Loucy (cell line): ENCODE measurements around the gene BCAS3.

Source experiments
- H2AFZ ChIP-seq: fragments of 200-600 bp; sonication (generic); 2 replicates; pipeline ENCODE4 v1.6.0; 2016; ENCODE audit warnings: antibody characterized with exemption, mild to moderate bottlenecking, low read length, moderate library complexity
- H3F3A ChIP-seq: fragments of 200-600 bp; 2 replicates; pipeline ENCODE4 v1.6.0; 2016; ENCODE audit warnings: antibody characterized with exemption, low read depth, mild to moderate bottlenecking
- H3K27me3 ChIP-seq: fragments of 200-600 bp; sonication (generic); 2 replicates; pipeline ENCODE4 v1.6.1; 2014; ENCODE audit warnings: low read length, mild to moderate bottlenecking; ENCODE audit not compliant: insufficient read depth, poor library complexity, severe bottlenecking
- H3K36me3 ChIP-seq: fragments of 200-600 bp; sonication (generic); 2 replicates; pipeline ENCODE4 v1.6.1; 2016; ENCODE audit warnings: low read length; ENCODE audit not compliant: insufficient read depth
- H3K4me1 ChIP-seq: fragments of 200-600 bp; sonication (generic); 2 replicates; pipeline ENCODE4 v1.5.1; 2014; ENCODE audit warnings: low read length, mild to moderate bottlenecking; ENCODE audit not compliant: insufficient read depth, poor library complexity, severe bottlenecking
- H3K4me2 ChIP-seq: fragments of 200-600 bp; sonication (generic); 2 replicates; pipeline ENCODE4 v1.6.0; 2014; ENCODE audit warnings: antibody characterized with exemption, low read length, low read depth, mild to moderate bottlenecking; ENCODE audit not compliant: poor library complexity, severe bottlenecking
- H3K4me3 ChIP-seq: fragments of 200-600 bp; sonication (generic); 2 replicates; pipeline ENCODE4 v1.5.1; 2014; ENCODE audit warnings: low read length, mild to moderate bottlenecking, mixed read lengths; ENCODE audit not compliant: poor library complexity, severe bottlenecking
- H3K79me2 ChIP-seq: fragments of 200-600 bp; sonication (generic); 2 replicates; pipeline ENCODE4 v1.6.1; 2014; ENCODE audit warnings: low read length; ENCODE audit not compliant: insufficient read depth
- H3K9ac ChIP-seq: fragments of 200-600 bp; sonication (generic); 2 replicates; pipeline ENCODE4 v1.6.0; 2014; ENCODE audit warnings: mild to moderate bottlenecking, low read depth, low read length, moderate library complexity; ENCODE audit not compliant: poor library complexity, severe bottlenecking
- H3K9me2 ChIP-seq: fragments of 200-600 bp; sonication (generic); replicated peaks from 2 replicates; pipeline ENCODE4 v1.6.1; 2016; ENCODE audit warnings: low read depth, low read length, mixed read lengths
- H3K9me3 ChIP-seq: fragments of 200-600 bp; sonication (generic); 2 replicates; pipeline ENCODE4 v1.6.1; 2014; ENCODE audit warnings: mild to moderate bottlenecking, antibody characterized with exemption, low read length, low read depth; ENCODE audit not compliant: insufficient read depth
- H4K20me1 ChIP-seq: fragments of 200-600 bp; sonication (generic); 2 replicates; pipeline ENCODE4 v1.6.0; 2014; ENCODE audit warnings: antibody characterized with exemption, low read length, mild to moderate bottlenecking; ENCODE audit not compliant: insufficient read depth, poor library complexity, severe bottlenecking
- EZH2phosphoT487 ChIP-seq: fragments of 200-600 bp; IDR thresholded peaks from 2 replicates; pipeline ENCODE4 v1.6.1; 2018; ENCODE audit warnings: antibody characterized with exemption, mild to moderate bottlenecking, moderate library complexity, borderline replicate concordance
- TF ChIP-seq, protein P1 (sequence below): fragments of 200-600 bp; sonication (generic); conservative IDR thresholded peaks from 2 replicates; pipeline ENCODE4 v1.5.1; 2014; ENCODE audit warnings: mild to moderate bottlenecking, antibody characterized with exemption, low read length

The BCAS3 gene

DNA sequence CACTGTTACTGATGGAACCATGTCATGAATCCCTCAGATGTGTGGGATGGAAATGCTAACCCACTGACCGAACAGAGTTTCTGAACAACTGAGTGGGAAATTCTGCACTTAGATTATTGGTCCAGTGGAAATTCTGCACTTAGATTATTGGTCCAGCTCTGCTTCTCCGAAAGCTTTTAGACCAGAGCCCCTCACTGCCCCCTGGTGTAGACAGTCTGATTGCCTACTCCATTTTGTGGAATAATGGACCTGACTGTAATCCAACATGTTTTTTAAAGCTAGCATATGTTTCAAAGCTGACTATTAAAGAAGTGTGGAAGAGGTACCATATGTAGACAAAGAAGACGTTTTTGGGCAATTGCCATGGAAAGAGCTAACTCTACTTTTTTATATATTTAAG, 671.7 kb downstream of the BCAS3 start:
- Histone ChIP-seq H3K36me3 (no peaks in the 10 kb centered on the region), H3K9me3 (no peaks in the 10 kb centered on the region), H4K20me1 (no peaks in the 10 kb centered on the region), H3K9me2 (no peaks in the 10 kb centered on the region), H3K9ac (no peak overlapping the region), H3F3A (no peaks in the 10 kb centered on the region), H3K4me1 (peaks cover 3% of the 10 kb centered on the region), H3K27me3 (no peaks in the 10 kb centered on the region), H2AFZ (no peak overlapping the region), H3K4me2 (no peak overlapping the region), H3K4me3 (no peak overlapping the region), H3K79me2 (no peaks in the 10 kb centered on the region)
- TF ChIP-seq, protein P1, sequence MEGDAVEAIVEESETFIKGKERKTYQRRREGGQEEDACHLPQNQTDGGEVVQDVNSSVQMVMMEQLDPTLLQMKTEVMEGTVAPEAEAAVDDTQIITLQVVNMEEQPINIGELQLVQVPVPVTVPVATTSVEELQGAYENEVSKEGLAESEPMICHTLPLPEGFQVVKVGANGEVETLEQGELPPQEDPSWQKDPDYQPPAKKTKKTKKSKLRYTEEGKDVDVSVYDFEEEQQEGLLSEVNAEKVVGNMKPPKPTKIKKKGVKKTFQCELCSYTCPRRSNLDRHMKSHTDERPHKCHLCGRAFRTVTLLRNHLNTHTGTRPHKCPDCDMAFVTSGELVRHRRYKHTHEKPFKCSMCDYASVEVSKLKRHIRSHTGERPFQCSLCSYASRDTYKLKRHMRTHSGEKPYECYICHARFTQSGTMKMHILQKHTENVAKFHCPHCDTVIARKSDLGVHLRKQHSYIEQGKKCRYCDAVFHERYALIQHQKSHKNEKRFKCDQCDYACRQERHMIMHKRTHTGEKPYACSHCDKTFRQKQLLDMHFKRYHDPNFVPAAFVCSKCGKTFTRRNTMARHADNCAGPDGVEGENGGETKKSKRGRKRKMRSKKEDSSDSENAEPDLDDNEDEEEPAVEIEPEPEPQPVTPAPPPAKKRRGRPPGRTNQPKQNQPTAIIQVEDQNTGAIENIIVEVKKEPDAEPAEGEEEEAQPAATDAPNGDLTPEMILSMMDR: peak; percentile 70
- no peak for TF ChIP-seq EZH2phosphoT487

- no peak overlapping the region for H3K4me2 ChIP-seq
- TF ChIP-seq, protein P1: no peak
- TF ChIP-seq EZH2phosphoT487: no peak
- H4K20me1 ChIP-seq: no peaks in the 10 kb centered on the region
- H3K9me3 ChIP-seq: no peaks in the 10 kb centered on the region
- no peaks in the 10 kb centered on the region for H3F3A ChIP-seq
- H3K36me3 ChIP-seq: no peaks in the 10 kb centered on the region
- no peaks in the 10 kb centered on the region for H3K79me2 ChIP-seq
- no peaks in the 10 kb centered on the region for H3K27me3 ChIP-seq
- H3K4me1 ChIP-seq: no peaks in the 10 kb centered on the region
- H3K9ac ChIP-seq: no peak overlapping the region
- no peak overlapping the region for H2AFZ ChIP-seq
- no peak overlapping the region for H3K4me3 ChIP-seq
- H3K9me2 ChIP-seq: no peaks in the 10 kb centered on the region
Measured at GRCh38 chr17:61351745-61352407, 674.2 kb downstream of the BCAS3 start.

- Histone ChIP-seq H3K4me2 (no peak overlapping the region), H3K9ac (no peak overlapping the region)
- TF ChIP-seq EZH2phosphoT487: no peak
- TF ChIP-seq, protein P1: no peak
Measured at GRCh38 chr17:61352408-61352770, 674.7 kb downstream of the BCAS3 start.

More at GRCh38 chr17:61352408-61352770, 674.7 kb downstream of the BCAS3 start:
- Histone ChIP-seq H3K9me3 (no peaks in the 10 kb centered on the region), H3K9me2 (no peaks in the 10 kb centered on the region), H3F3A (no peaks in the 10 kb centered on the region), H4K20me1 (no peaks in the 10 kb centered on the region), H3K36me3 (no peaks in the 10 kb centered on the region), H3K4me3 (no peak overlapping the region), H3K79me2 (no peaks in the 10 kb centered on the region), H2AFZ (no peak overlapping the region), H3K4me1 (no peaks in the 10 kb centered on the region), H3K27me3 (no peaks in the 10 kb centered on the region)
